Tibial nerve (tissue), 3 donors: ENCODE data around the gene ABCG1.

Experiments
- CTCF ChIP-seq, 5 experiments: fragments of 200-600 bp in 3 of 5; fragments of 450-650 bp in 2 of 5; sonication (generic) in 3 of 5; IDR thresholded peaks; one replicate each; pipeline ENCODE4 v1.5.1; 2016 to 2019; ENCODE audit warnings: antibody characterized with exemption in 5 of 5, mild to moderate bottlenecking in 3 of 5, moderate library complexity in 2 of 5
- POLR2A ChIP-seq, 2 donors: fragments of 450-650 bp; IDR thresholded peaks; one replicate each; pipeline ENCODE4 v1.6.1; 2017; ENCODE audit warnings: antibody characterized with exemption in 2 of 2, mild to moderate bottlenecking in 2 of 2, moderate library complexity in 2 of 2

- TF ChIP-seq CTCF (IDR thresholded peaks at IDR 0.05) (no peak), POLR2A (IDR thresholded peaks at IDR 0.05) (no peak)
These were observed 42.1 kb upstream of the ABCG1 start for GRCh38 chr21:42176859-42177258.
